WTC11 (cell line): ENCODE results near the gene BRSK2.

Experiments used
- CREB1 ChIP-seq: sonication (generic); formaldehyde crosslinking; IDR thresholded peaks from 2 replicates; pipeline ENCODE4 v1.8.0; 2023; ENCODE audit warnings: mild to moderate bottlenecking, missing genetic modification reagents
- CTCF ChIP-seq: fragments of 200-600 bp; IDR thresholded peaks from 2 replicates; pipeline ENCODE4 v1.8.0; 2022; ENCODE audit warnings: antibody characterized with exemption
- ELF4 ChIP-seq: sonication (generic); formaldehyde crosslinking; IDR thresholded peaks from 2 replicates; pipeline ENCODE4 v1.8.1; 2022; ENCODE audit warnings: low read depth, mild to moderate bottlenecking, moderate library complexity, missing genetic modification reagents
- ESRRA ChIP-seq: sonication (generic); formaldehyde crosslinking; IDR thresholded peaks from 2 replicates; pipeline ENCODE4 v1.8.1; 2022; ENCODE audit warnings: mild to moderate bottlenecking, missing genetic modification reagents, borderline replicate concordance
- GABPB1 ChIP-seq: sonication (generic); formaldehyde crosslinking; IDR thresholded peaks from 2 replicates; pipeline ENCODE4 v1.8.1; 2023; ENCODE audit warnings: mild to moderate bottlenecking, missing genetic modification reagents
- MAX ChIP-seq: sonication (generic); formaldehyde crosslinking; IDR thresholded peaks from 2 replicates; pipeline ENCODE4 v1.8.0; 2022; ENCODE audit warnings: mild to moderate bottlenecking, missing genetic modification reagents
- NR3C1 ChIP-seq: sonication (generic); formaldehyde crosslinking; conservative IDR thresholded peaks from 2 replicates; pipeline ENCODE4 v1.8.1; 2023; ENCODE audit warnings: low read depth, mild to moderate bottlenecking, missing genetic modification reagents
- SP1 ChIP-seq: sonication (generic); formaldehyde crosslinking; conservative IDR thresholded peaks from 2 replicates; pipeline ENCODE4 v1.8.1; 2022; ENCODE audit warnings: missing genetic modification reagents
- TCF7 ChIP-seq: sonication (generic); formaldehyde crosslinking; IDR thresholded peaks from 2 replicates; pipeline ENCODE4 v1.8.0; 2022; ENCODE audit warnings: mild to moderate bottlenecking, low read depth, missing genetic modification reagents, moderate library complexity
- TP53 ChIP-seq: sonication (generic); formaldehyde crosslinking; IDR thresholded peaks from 2 replicates; pipeline ENCODE4 v1.8.1; 2023; ENCODE audit warnings: mild to moderate bottlenecking, missing genetic modification reagents
- USF2 ChIP-seq: sonication (generic); formaldehyde crosslinking; IDR thresholded peaks from 2 replicates; pipeline ENCODE4 v1.8.1; 2023; ENCODE audit warnings: mild to moderate bottlenecking, missing genetic modification reagents, moderate library complexity
- ZNF263 ChIP-seq: sonication (generic); formaldehyde crosslinking; IDR thresholded peaks from 2 replicates; pipeline ENCODE4 v1.8.1; 2022; ENCODE audit warnings: low read depth, mild to moderate bottlenecking, moderate library complexity, missing genetic modification reagents

GRCh38 chr11:1388763-1389102 lies 1.0 kb upstream of the BRSK2 start:
- TF ChIP-seq ELF4 (CRISPR knock-in tag) (no peak), CTCF (no peak), USF2 (CRISPR knock-in tag) (no peak), GABPB1 (CRISPR knock-in tag) (no peak), ESRRA (CRISPR knock-in tag) (no peak), MAX (CRISPR knock-in tag) (no peak), NR3C1 (CRISPR knock-in tag) (no peak), TP53 (CRISPR knock-in tag) (no peak), SP1 (CRISPR knock-in tag) (no peak), CREB1 (CRISPR knock-in tag) (no peak), TCF7 (CRISPR knock-in tag) (no peak), ZNF263 (CRISPR knock-in tag) (no peak)
